Heart left ventricle (tissue), 13 donors: ENCODE data around the gene DAGLA.
"Not testable (repeated sequence)": the region's sequence is repeated elsewhere in the genome, so short reads cannot be mapped to it uniquely, and the experiment has no call there.

Source experiments
- CTCF ChIP-seq, 12 donors: fragments of 200-600 bp; sonication (generic) in 4 of 12; IDR thresholded peaks; one replicate each; pipeline versions ENCODE4 v1.5.0 to v1.8.0; 2018 to 2022; ENCODE audit warnings: antibody characterized with exemption in 12 of 12, mild to moderate bottlenecking in 5 of 12
- POLR2A ChIP-seq, 2 donors: fragments of 450-650 bp; IDR thresholded peaks; one replicate each; pipeline ENCODE4 v1.6.1; 2017; ENCODE audit warnings: antibody characterized with exemption in 2 of 2, mild to moderate bottlenecking in 2 of 2, moderate library complexity in 2 of 2
- donor health status: ischemic (EF 13 %, LVEDD 7.1; RV severe dilation, severe dysfunction).
- donor health status: DM: no; HTN: yes; CAD: no.
- donor health status: DM: no; HTN: no; CAD: no.
- donor health status: ischemic (EF 25% LVEDD 6.9; RV normal size, moderate dysfunction).
- donor health status: ischemic (EF 25% LVEDD 5.7; RV mildly dilated, moderate dysfunction).
- donor health status: ischemic (EF 35%, LVEDD 5.7; RV mildly dilated, moderate dysfunction).
- donor health status: nonischemic (EF 11% LVEDD 7.7; RV severe dilation, severe dysfunction).
- donor health status: DM: yes; HTN: yes; CAD: no.
- donor health status: PGD.
- donor health status: ischemic (EF 29% LVEDD 5.4; RV normal size, mild dysfunction).
- donor health status: nonischemic (EF 23%, LVEDD 6.1; RV moderate dilation, normal function).

DNA sequence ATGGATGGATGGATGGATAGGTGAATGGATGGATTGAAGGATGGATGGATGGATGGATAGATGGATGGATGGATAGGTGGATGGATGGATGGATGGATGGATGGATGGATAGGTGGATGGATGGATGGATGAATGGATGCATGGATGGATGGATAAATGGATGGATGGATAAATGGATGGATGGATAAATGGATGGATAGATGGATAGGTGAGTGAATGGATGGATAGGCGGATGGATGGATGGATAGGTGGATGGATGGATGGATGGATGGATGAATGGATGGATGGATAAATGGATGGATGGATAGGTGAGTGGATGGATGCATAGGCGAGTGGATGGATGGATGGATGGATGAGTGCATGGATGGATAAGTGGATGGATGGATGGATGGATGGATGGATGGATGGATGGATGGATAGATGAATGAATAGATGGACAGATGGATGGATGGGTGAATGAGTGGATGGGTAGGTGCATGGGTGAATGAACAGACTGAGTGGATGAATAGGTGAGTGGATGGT, 6.2 kb upstream of the DAGLA start:
- not testable (repeated sequence) for TF ChIP-seq CTCF, POLR2A (IDR thresholded peaks at IDR 0.05)
